HCEC 1CT (cell line): ENCODE measurements around the gene ITPRID2.
A peak's percentile ranks its signal among the peaks of the same experiment; 100 is the strongest.
"Not testable (repeated sequence)": the region's sequence is repeated elsewhere in the genome, so short reads cannot be mapped to it uniquely, and the experiment has no call there.

Source experiments
- DNase-seq: peaks from one replicate; pipeline ENCODE4 v3.0.0-alpha.2; 2017

The ITPRID2 gene

DNA sequence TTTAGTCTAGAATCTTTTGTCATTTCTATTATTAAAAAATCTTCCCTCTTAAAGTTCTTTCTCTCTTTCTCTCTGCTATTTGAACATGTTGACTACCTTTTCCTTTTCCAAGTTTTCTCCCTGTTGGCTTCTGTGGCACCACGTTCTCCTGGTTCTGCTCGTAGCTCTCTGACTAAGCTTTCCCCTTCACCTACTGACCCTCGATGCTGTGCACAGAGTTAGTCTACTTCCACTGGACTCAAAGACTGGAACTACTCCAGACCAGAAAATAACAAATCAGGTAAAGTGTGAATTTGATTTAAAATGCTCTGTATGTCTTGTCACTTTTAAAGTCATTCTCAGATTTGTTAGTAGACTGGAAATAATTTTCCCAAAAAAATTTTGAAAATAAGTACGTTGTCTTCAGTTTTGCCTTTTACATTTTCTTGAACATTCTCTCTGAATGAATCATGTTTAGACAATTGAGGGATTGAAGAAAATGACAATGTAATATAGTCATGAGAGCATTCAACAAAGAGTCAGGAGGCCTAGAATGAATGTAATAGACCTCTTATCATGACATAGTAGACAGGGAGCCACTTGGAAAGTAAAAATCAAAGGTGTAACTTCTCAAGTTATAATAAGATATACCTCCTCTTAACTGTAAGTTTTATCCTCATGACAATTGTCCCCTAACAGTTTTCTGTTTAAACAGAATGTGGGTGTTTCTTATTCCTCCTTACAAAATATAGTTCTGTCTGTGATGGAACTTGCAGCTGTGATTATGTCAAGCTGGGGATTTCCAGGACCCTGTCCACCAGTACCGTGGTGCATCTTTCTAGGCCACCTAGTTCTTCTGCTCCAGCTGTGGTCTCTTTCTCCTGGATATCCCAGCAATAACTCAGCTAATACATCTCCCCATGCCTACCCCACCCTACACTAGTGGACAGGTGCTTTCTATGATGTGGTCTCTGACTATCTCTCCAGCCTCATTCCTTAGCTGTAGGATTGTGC, 25.5 kb downstream of the ITPRID2 start:
- DNase-seq = peak; percentile 64

GRCh38 chr2:181918188-181918587, 26.7 kb downstream of the ITPRID2 start:
- DNase-seq = no peak

- DNase-seq = no peak
Observed at GRCh38 chr2:181923121-181923520, 31.6 kb downstream of the ITPRID2 start.

DNA sequence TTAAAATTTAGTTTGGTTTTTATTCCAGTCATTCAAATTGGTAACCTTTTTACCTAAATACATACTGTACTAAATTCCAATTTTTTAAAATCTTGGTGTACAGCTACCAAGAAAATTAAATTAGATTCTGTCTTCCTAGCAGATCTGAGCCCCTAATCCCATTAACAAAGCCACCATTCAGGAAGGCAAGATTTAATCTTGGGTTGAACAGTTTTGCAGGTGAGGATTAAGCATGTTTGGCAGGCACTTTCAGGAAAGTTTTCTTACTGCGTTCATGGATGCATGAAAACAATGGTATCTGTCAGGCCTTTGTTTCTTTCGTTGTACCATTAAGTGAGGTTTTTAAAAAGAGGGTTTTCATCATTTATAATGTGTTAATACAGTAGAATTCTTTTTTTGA, 32.8 kb downstream of the ITPRID2 start:
- DNase-seq = no peak

DNA sequence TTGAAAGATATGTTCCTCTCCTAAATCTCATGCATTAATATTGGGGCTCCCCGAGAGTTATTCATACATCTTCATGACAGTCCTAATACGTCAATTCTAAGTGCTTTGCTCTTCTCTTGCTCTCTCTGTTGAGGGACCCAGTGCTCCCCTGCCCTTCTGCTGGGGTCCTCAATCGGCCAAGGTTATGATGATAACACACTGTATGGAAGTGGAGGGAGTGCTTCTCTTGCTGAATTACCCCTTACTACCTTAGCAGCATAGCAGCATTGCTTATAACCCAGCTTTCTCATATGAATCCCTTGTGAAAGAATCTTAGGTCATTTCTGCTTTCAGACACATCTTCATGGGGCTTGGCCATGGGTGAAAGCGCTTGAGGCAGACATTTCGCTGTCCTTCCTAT, 43.2 kb downstream of the ITPRID2 start:
- DNase-seq = no peak

GRCh38 chr2:181937473-181937872, 45.9 kb downstream of the ITPRID2 start:
- DNase-seq = peak; percentile 39

GRCh38 chr2:181943411-181944124, 52.0 kb downstream of the ITPRID2 start:
- no peak for DNase-seq

GRCh38 chr2:181944164-181944913, 52.8 kb downstream of the ITPRID2 start:
- no peak for DNase-seq

DNA sequence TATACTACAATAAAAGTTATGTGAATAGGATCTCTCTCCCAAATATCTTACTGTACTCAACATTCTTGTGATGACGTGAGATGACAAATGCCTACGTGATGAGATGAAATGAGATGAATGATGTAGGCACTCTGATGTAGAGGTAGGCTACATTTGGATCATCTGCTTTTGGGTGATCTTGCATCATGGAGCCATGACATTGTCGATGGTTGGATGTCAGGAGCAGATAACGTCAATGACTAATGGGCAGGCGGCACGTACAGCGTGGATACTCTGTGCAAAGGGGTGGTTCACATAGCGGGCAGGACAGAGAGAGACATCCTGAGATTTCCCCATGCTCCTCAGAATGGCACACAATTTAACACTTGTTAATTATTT, 53.4 kb downstream of the ITPRID2 start:
- no peak for DNase-seq

DNA sequence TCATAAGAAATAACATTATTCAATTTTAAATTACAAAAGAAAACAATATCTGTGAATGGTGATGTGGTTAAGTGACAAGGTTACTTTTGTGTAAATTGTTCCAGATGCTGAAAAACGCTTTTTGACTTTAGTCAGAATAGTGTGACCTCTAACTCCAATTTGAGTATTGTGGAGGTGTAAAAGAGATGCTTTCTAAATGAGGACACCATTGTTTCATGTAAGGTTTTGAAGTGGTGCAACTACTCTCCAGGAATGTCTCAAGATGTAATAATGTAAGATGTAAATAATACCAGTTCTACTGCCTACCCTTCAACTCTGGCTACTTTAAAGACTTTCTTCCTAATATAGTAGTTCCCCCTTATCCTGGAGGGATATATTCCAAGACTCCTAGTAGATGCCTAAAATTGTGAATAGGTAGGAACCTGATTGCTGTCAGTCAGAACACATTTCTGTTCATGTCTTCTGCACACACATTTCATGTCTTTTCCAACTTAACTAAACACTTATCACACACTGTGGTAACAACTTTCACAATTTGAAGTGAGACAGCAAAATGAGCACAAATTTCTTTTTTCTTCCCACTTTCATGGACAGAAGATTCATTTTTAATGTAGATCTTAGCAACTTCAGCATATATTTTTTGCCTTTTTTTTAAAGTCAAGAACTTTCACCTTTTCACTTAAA, 55.1 kb downstream of the ITPRID2 start:
- DNase-seq = no peak

- no peak for DNase-seq
Observed at GRCh38 chr2:181947273-181947672, 55.7 kb downstream of the ITPRID2 start.

DNA sequence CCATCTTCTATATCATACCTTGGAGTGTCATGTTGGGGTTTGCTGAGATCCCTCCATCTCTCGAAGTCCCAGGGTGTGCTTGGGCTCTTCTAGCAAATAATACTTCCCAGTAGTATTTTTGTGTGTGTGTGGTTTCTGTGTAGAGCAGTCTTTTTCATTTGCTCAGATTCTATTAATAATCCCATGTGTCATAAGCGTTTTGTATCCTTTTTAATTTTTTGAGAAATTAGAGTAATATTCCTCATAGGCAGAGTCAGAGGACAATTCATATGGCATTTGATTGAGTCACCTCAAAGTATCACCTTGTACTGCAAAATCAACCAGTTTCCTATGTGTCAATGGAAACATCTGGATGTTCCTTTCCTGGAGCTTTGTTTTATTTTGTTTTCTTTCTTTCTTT, 56.7 kb downstream of the ITPRID2 start:
- DNase-seq = peak; percentile 35

DNA sequence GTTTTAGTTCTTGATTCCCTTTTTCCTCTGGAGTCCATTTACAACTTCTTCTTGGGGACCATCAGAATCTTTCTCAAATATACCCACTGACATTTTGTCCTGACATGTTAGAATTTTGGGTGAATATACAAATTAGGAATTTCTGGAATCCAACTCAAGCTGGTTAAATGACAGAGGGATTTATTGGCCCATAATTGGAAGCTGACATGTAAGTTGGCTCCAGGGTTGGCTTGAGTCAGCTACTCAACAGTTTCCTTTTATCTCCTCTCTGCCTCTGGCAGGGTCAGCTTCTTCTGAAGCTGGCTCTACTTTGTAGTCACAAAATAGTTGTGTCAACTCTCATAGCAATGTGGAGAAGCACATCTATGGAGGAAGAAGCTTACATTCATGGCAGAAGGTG, 57.5 kb downstream of the ITPRID2 start:
- DNase-seq = peak; percentile 57

GRCh38 chr2:181952404-181953226, 61.1 kb downstream of the ITPRID2 start:
- no peak for DNase-seq

DNA sequence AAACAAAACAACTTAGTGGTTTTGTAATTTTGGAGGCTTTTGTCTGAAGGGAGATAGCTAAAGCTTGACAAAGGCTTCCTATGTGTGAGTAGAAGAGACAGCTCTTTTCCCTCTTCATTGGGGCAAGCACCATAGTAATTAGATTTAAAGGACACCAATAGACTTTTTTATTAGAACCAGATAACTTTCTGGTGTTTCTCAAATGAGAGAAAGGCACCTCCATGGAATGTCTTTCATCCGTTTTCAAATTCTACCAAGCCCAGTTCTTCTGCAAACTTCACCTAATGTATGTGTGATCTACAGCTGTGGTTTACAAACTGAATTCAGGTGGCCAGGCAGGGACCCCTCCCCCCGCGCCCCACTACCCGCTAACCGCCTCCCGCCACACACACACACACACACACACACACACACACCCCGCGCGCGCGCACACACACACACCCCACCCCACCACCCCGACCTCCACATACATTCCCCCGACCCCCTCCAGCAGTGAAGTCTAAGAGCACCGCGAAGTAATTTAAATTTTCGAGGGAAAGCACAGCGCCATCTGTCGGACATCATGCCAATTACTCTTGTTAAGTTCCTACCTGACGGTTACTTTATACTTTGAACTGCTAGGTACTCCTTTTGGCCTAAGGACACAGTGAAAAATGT, 62.5 kb downstream of the ITPRID2 start:
- DNase-seq = peak; percentile 52

GRCh38 chr2:181954538-181954883, 63.0 kb downstream of the ITPRID2 start:
- peak; percentile 26 for DNase-seq

- DNase-seq = peak; percentile 93
Observed at GRCh38 chr2:181955010-181955409, 63.5 kb downstream of the ITPRID2 start.

GRCh38 chr2:181955866-181956265, 64.3 kb downstream of the ITPRID2 start:
- not testable (repeated sequence) for DNase-seq

DNA sequence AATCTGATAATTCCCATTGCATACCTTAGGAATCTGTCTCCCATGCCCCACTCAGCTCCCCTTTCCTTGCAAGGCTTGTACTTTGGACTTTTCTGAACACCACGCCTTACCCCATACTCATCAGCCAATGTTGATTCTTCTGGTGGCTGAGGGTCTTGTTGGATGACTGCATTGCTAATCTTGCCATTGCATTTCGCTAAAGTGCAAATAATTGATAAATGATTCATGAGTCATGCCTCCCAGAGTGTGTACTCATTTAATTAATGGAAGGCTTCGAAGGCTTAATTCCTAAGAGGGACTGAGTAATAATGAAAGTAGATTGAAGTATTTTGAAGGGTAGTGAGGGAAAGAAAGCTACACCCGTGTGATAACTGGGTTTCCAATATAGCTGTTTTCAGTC, 66.1 kb downstream of the ITPRID2 start:
- DNase-seq = no peak

- DNase-seq = no peak
Observed at GRCh38 chr2:181958726-181959125, 67.2 kb downstream of the ITPRID2 start.

GRCh38 chr2:181959508-181959907, 68.0 kb downstream of the ITPRID2 start:
- peak; percentile 56 for DNase-seq
